Stimulated activated CD8-positive, alpha-beta memory T cell treated with anti-CD3 and anti-CD28 coated beads, Interleukin-2, amount 100 ng/mL, for 48 hours (primary cell): ENCODE measurements around the gene SMARCA5.

Experiments used
- DNase-seq, 2 donors: peaks; one replicate each; pipeline ENCODE4 v3.0.0-alpha.2; 2020; ENCODE audit warnings: low read depth in 2 of 2

Gene SMARCA5

GRCh38 chr4:143538979-143539669 is 25.6 kb downstream of the SMARCA5 start:
- no peak for DNase-seq

- no peak for DNase-seq
These were observed 26.1 kb downstream of the SMARCA5 start for GRCh38 chr4:143539670-143540023.

GRCh38 chr4:143549928-143550327 is 36.4 kb downstream of the SMARCA5 start:
- no peak for DNase-seq

- no peak for DNase-seq
These were observed 41.5 kb downstream of the SMARCA5 start for GRCh38 chr4:143554728-143555597.

GRCh38 chr4:143555676-143556075 is 42.2 kb downstream of the SMARCA5 start:
- DNase-seq: no peak

- no peak for DNase-seq
These were observed 44.8 kb downstream of the SMARCA5 start for GRCh38 chr4:143558286-143558685.

- peak; percentile 32 to 43 for DNase-seq
These were observed 45.6 kb downstream of the SMARCA5 start for GRCh38 chr4:143558823-143559756.

- peak in 1 of 2 donors; percentile 7 for DNase-seq
These were observed 46.2 kb downstream of the SMARCA5 start for GRCh38 chr4:143559757-143560147.

- no peak for DNase-seq
These were observed 51.0 kb downstream of the SMARCA5 start for GRCh38 chr4:143564472-143564871.

GRCh38 chr4:143575331-143575730 is 61.8 kb downstream of the SMARCA5 start:
- DNase-seq: no peak

GRCh38 chr4:143581331-143581946 is 67.9 kb downstream of the SMARCA5 start:
- no peak for DNase-seq

GRCh38 chr4:143585548-143585947 is 72.0 kb downstream of the SMARCA5 start:
- DNase-seq: no peak

GRCh38 chr4:143586080-143586479 is 72.6 kb downstream of the SMARCA5 start:
- DNase-seq: no peak

GRCh38 chr4:143587703-143588102 is 74.2 kb downstream of the SMARCA5 start:
- DNase-seq: no peak

GRCh38 chr4:143597276-143597675 is 83.8 kb downstream of the SMARCA5 start:
- no peak for DNase-seq

GRCh38 chr4:143598816-143599215 is 85.3 kb downstream of the SMARCA5 start:
- DNase-seq: no peak

- no peak for DNase-seq
These were observed 86.3 kb downstream of the SMARCA5 start for GRCh38 chr4:143599827-143600226.

- DNase-seq: no peak
These were observed 93.0 kb downstream of the SMARCA5 start for GRCh38 chr4:143606480-143606879.
